Activated CD8-positive, alpha-beta memory T cell treated with anti-CD3 and anti-CD28 coated beads, Interleukin-2, amount 10 ng/mL, durations not matched to agents 7 days and 5 days (primary cell): ENCODE measurements around the gene XPNPEP3. TPM values are rescaled to one million over a fixed set of nuclear protein-coding genes. Genes with fewer than 3 reads are reported as not detected.
A peak's percentile ranks its signal among the peaks of the same experiment; 100 is the strongest.
"Not testable (repeated sequence)": the region's sequence is repeated elsewhere in the genome, so short reads cannot be mapped to it uniquely, and the experiment has no call there.

ENCODE experiments used
- ATAC-seq: fragments of 150-1000 bp; cut with Tn5 transposase; one replicate; pipeline ENCODE4 v1.10.0; 2021; ENCODE audit warnings: moderate library complexity
- CTCF ChIA-PET: fragments of 350-600 bp; sonication (Branson Sonifier 250); formaldehyde crosslinking; loops from one replicate; lab custom pipeline; 2021; ENCODE audit warnings: antibody characterized with exemption; lab: Charles Lee
- DNase-seq: peaks from one replicate; pipeline ENCODE4 v3.0.0-alpha.2; 2020
- H3K27ac Mint-ChIP-seq: one replicate; pipeline ENCODE4 v1.8.0; 2021; ENCODE audit warnings: mild to moderate bottlenecking, mixed read lengths
- H3K27me3 Mint-ChIP-seq: one replicate; pipeline ENCODE4 v1.8.0; 2021; ENCODE audit warnings: mixed read lengths
- H3K36me3 Mint-ChIP-seq: one replicate; pipeline ENCODE4 v1.8.0; 2021; ENCODE audit warnings: mild to moderate bottlenecking, mixed read lengths
- H3K4me1 Mint-ChIP-seq: one replicate; pipeline ENCODE4 v1.8.0; 2021; ENCODE audit warnings: mixed read lengths
- H3K4me3 Mint-ChIP-seq: one replicate; pipeline ENCODE4 v1.8.0; 2021; ENCODE audit warnings: mild to moderate bottlenecking, moderate library complexity, mixed read lengths
- H3K9me3 Mint-ChIP-seq: one replicate; pipeline ENCODE4 v1.8.0; 2022; ENCODE audit warnings: low read depth, mixed read lengths
- total RNA-seq, 2 experiments: library from RNA; stranded (reverse); gene quantifications; one replicate each; pipeline ENCODE4 v1.2.3, GENCODE V29; 2021

Gene XPNPEP3
- total RNA-seq, 2 experiments from 2014 or later, result 11.2 to 12.5 TPM

DNA sequence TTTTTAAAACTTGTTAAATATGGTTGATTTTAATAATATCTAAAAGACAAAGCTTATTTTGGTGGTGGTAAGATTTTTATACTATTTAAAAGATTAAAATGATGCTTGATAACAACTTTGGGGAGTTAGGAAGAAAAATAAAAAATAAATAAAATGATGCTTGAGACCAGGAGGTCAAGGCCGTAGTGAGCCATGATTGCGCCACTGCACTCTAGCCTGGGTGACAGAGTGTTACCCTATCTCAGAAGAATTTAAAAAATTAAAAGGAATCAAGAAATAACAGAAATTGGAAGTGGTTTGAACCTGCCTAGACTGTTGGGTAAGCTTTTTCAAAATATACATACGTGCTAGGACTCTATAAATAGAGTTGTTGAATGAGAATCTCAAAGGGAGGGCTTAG lies 17.1 kb downstream of the XPNPEP3 start:
- ATAC-seq, result no peak
- no peaks in the 10 kb centered on the region for H3K4me1 Mint-ChIP-seq
- DNase-seq, result no peak
- no peaks in the 10 kb centered on the region for H3K27me3 Mint-ChIP-seq
- no peak overlapping the region for H3K4me3 Mint-ChIP-seq
- H3K27ac Mint-ChIP-seq, result no peak overlapping the region
- CTCF ChIA-PET, result interaction anchor here (1.1 kb wide), 1 partner anchor 13 kb away, joined by 4 read pairs; the partner anchor contains the start of gene DNAJB7
- H3K9me3 Mint-ChIP-seq, result no peaks in the 10 kb centered on the region
- peaks cover 2% of the 10 kb centered on the region for H3K36me3 Mint-ChIP-seq

DNA sequence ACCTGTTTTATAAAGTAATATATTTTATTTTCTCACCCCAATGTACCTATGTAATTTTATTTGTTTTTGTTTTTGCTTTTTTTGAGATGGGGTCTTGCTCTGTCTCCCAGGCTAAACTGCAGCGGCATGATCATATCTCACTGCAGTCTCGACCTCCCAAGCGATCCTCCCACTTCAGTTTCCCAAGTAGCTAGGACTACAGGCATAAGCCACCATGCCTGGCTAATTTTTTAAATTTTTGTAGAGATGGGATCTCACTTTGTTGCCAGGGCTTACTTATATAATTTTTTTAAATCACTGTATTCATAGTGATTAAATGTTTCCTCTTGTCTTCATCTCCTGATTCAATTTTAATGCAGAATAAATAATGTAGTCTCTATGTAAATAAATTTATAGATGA lies 18.2 kb downstream of the XPNPEP3 start:
- Mint-ChIP-seq H3K36me3 (peaks cover 2% of the 10 kb centered on the region), H3K27ac (no peak overlapping the region), H3K4me1 (no peaks in the 10 kb centered on the region), H3K27me3 (no peaks in the 10 kb centered on the region), H3K9me3 (no peaks in the 10 kb centered on the region), H3K4me3 (no peak overlapping the region)
- CTCF ChIA-PET, result interaction anchor here (1.5 kb wide), 1 partner anchor 192 kb away, joined by 4 read pairs; no protein-coding TSS in a partner anchor
- ATAC-seq (no peak), DNase-seq (no peak)

- H3K27ac Mint-ChIP-seq, result no peak overlapping the region
- H3K36me3 Mint-ChIP-seq, result peaks cover 3% of the 10 kb centered on the region
- no peaks in the 10 kb centered on the region for H3K9me3 Mint-ChIP-seq
Measured at GRCh38 chr22:40876907-40877306, 20.0 kb downstream of the XPNPEP3 start.

DNA sequence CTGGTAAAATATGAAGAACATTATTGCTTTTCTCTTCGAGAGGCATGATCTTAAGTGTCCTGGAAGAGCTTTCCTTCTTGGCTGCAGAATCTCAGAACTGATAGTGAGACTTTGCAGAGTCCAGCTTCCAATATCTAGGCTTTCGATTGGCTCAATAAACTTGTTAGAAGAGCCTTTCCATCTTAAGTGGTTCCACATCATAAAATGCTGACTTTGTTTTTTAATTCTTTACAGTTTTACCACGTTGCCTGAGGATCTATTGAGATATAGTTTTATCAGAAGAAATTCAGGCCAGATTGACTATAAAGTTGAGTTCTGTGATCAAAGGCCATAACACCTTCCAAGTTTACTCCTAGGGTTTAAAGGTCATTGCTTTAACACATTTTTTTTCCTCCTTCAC lies 20.5 kb downstream of the XPNPEP3 start:
- ATAC-seq, result no peak

More at GRCh38 chr22:40876907-40877306, 20.0 kb downstream of the XPNPEP3 start:
- DNase-seq (no peak), ATAC-seq (no peak)
- CTCF ChIA-PET, result interaction anchor here (1.0 to 1.1 kb wide), 2 partner anchors 10 to 22 kb away, joined by 3 read pairs; no protein-coding TSS in a partner anchor
- H3K27me3 Mint-ChIP-seq, result no peaks in the 10 kb centered on the region
- no peaks in the 10 kb centered on the region for H3K4me1 Mint-ChIP-seq
- no peak overlapping the region for H3K4me3 Mint-ChIP-seq

GRCh38 chr22:40878922-40879321 lies 22.0 kb downstream of the XPNPEP3 start:
- H3K36me3 Mint-ChIP-seq, result peaks cover 4% of the 10 kb centered on the region
- no peaks in the 10 kb centered on the region for H3K4me1 Mint-ChIP-seq
- H3K27me3 Mint-ChIP-seq, result no peaks in the 10 kb centered on the region
- H3K27ac Mint-ChIP-seq, result no peak overlapping the region
- no peak overlapping the region for H3K4me3 Mint-ChIP-seq
- no peaks in the 10 kb centered on the region for H3K9me3 Mint-ChIP-seq
- CTCF ChIA-PET, result interaction anchor here (1.6 kb wide), 1 partner anchor 29 kb away, joined by 4 read pairs; no protein-coding TSS in a partner anchor
- DNase-seq (no peak), ATAC-seq (no peak)

More for the DNA sequence above, 20.5 kb downstream of the XPNPEP3 start:
- no peak overlapping the region for H3K4me3 Mint-ChIP-seq
- no peak for DNase-seq
- H3K27ac Mint-ChIP-seq, result no peak overlapping the region
- no peaks in the 10 kb centered on the region for H3K27me3 Mint-ChIP-seq
- H3K9me3 Mint-ChIP-seq, result no peaks in the 10 kb centered on the region
- H3K4me1 Mint-ChIP-seq, result no peaks in the 10 kb centered on the region
- CTCF ChIA-PET, result no interaction called here
- peaks cover 4% of the 10 kb centered on the region for H3K36me3 Mint-ChIP-seq

DNA sequence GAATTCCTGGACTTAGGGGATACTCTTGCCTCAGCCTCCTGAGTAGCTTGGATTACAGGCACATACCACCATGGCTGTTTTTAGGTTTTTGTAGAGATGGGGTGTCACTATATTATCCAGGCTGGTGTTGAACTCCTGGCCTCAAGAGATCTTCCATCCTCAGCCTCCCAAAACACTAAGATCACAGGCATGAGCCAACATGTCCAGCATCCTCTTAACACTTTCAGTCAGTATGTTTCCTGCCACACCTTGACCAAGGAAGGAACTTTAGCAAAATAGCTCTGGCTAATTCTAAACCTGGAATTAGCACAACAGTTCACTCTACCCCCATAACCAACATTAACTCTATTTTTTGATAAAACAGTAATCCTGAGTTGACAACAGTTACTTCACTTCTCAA lies 32.2 kb downstream of the XPNPEP3 start:
- Mint-ChIP-seq H3K27me3 (no peaks in the 10 kb centered on the region), H3K36me3 (peaks cover 11% of the 10 kb centered on the region)
- ATAC-seq, result no peak

GRCh38 chr22:40890881-40891280 lies 33.9 kb downstream of the XPNPEP3 start:
- no peak overlapping the region for H3K4me3 Mint-ChIP-seq
- no peaks in the 10 kb centered on the region for H3K9me3 Mint-ChIP-seq
- peaks cover 11% of the 10 kb centered on the region for H3K36me3 Mint-ChIP-seq
- peaks cover 6% of the 10 kb centered on the region for H3K4me1 Mint-ChIP-seq
- no peak overlapping the region for H3K27ac Mint-ChIP-seq
- ATAC-seq, result no peak
- no peak for DNase-seq
- CTCF ChIA-PET, result interaction anchor here (1.2 to 2.0 kb wide), 2 partner anchors 32 to 206 kb away, joined by 4 read pairs; no protein-coding TSS in a partner anchor
- H3K27me3 Mint-ChIP-seq, result no peaks in the 10 kb centered on the region

More for the DNA sequence above, 32.2 kb downstream of the XPNPEP3 start:
- CTCF ChIA-PET, result interaction anchor here (1.8 to 4.1 kb wide), 3 partner anchors 10 to 206 kb away, joined by 4 to 19 read pairs (median 4); no protein-coding TSS in a partner anchor
- H3K27ac Mint-ChIP-seq, result peak overlapping the region; percentile 41
- peaks cover 6% of the 10 kb centered on the region for H3K4me1 Mint-ChIP-seq
- H3K9me3 Mint-ChIP-seq, result no peaks in the 10 kb centered on the region
- H3K4me3 Mint-ChIP-seq, result no peak overlapping the region
- no peak for DNase-seq

DNA sequence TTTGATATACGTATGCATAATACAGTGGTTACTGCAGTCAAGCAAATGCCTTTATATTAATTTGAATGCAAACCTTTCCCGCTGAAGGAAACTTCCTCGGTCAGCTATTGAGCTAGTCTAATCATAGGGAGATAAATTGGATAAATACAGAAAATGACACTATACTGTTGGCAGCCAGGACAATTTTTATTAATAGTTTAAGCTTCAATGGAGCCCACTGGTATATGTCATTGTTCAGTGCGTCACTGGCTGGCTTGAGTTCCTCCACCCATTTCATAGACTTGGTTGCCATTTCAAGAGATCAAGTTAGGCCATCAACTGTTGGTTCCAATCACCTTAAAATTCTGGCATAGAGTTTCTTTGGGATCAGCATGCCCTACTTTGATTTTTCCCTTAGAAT lies 37.5 kb downstream of the XPNPEP3 start:
- H3K27ac Mint-ChIP-seq, result no peak overlapping the region
- no peaks in the 10 kb centered on the region for H3K9me3 Mint-ChIP-seq
- H3K27me3 Mint-ChIP-seq, result no peaks in the 10 kb centered on the region
- CTCF ChIA-PET, result no interaction called here
- peaks cover 9% of the 10 kb centered on the region for H3K4me1 Mint-ChIP-seq
- DNase-seq (no peak), ATAC-seq (no peak)
- no peaks in the 10 kb centered on the region for H3K36me3 Mint-ChIP-seq
- no peak overlapping the region for H3K4me3 Mint-ChIP-seq

DNA sequence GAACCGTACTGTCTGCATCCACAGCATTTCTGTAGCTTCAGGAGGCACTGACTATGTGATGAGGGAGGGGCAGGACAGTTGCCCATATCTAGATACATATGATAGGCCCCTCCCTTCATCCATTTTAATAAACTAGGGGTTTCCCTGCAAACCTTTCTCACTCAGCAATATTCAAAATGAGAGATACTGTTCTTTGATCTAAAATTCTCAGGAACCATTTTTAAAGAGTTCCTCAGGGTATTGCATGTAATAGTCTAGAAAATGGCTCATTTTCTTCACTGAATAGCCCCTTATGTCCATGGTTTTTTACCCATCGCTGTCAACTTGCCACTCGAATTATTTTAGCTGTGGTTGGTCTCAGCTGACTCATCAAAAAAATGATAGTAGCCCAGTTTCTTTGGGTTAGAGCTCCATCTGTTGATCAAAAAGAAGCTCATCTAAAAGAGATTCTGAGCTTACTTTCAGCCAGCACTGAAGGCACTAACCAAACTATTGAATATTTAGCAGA lies 42.0 kb downstream of the XPNPEP3 start:
- Mint-ChIP-seq H3K27ac (peak overlapping the region; percentile 71), H3K4me1 (peaks cover 16% of the 10 kb centered on the region), H3K9me3 (no peaks in the 10 kb centered on the region), H3K36me3 (no peaks in the 10 kb centered on the region), H3K4me3 (peak overlapping the region; percentile 33), H3K27me3 (no peaks in the 10 kb centered on the region)
- DNase-seq (no peak), ATAC-seq (peak; percentile 80)
- CTCF ChIA-PET, result interaction anchor here (0.6 to 3.9 kb wide), 44 partner anchors 10 to 719 kb away, joined by 3 to 56 read pairs (median 4); partner anchors contain the start of genes DNAJB7, SLC25A17, ST13 and XPNPEP3

- H3K27ac Mint-ChIP-seq, result no peak overlapping the region
- CTCF ChIA-PET, result interaction anchor here (1.3 kb wide), 1 partner anchor 221 kb away, joined by 3 read pairs; no protein-coding TSS in a partner anchor
Measured at GRCh38 chr22:40904101-40904500, 47.2 kb downstream of the XPNPEP3 start.

GRCh38 chr22:40908895-40909294 lies 51.9 kb downstream of the XPNPEP3 start:
- no peaks in the 10 kb centered on the region for H3K4me1 Mint-ChIP-seq
- CTCF ChIA-PET, result interaction anchor here (1.8 to 2.3 kb wide), 3 partner anchors 9 to 329 kb away, joined by 4 to 12 read pairs (median 11); no protein-coding TSS in a partner anchor
- no peaks in the 10 kb centered on the region for H3K9me3 Mint-ChIP-seq
- no peak for ATAC-seq
- DNase-seq, result no peak
- H3K4me3 Mint-ChIP-seq, result no peak overlapping the region
- H3K27me3 Mint-ChIP-seq, result no peaks in the 10 kb centered on the region
- H3K36me3 Mint-ChIP-seq, result peaks cover 1% of the 10 kb centered on the region
- no peak overlapping the region for H3K27ac Mint-ChIP-seq

More at GRCh38 chr22:40904101-40904500, 47.2 kb downstream of the XPNPEP3 start:
- H3K36me3 Mint-ChIP-seq, result no peaks in the 10 kb centered on the region
- no peaks in the 10 kb centered on the region for H3K9me3 Mint-ChIP-seq
- ATAC-seq (no peak), DNase-seq (no peak)
- peaks cover 10% of the 10 kb centered on the region for H3K4me1 Mint-ChIP-seq
- no peak overlapping the region for H3K4me3 Mint-ChIP-seq
- H3K27me3 Mint-ChIP-seq, result no peaks in the 10 kb centered on the region

DNA sequence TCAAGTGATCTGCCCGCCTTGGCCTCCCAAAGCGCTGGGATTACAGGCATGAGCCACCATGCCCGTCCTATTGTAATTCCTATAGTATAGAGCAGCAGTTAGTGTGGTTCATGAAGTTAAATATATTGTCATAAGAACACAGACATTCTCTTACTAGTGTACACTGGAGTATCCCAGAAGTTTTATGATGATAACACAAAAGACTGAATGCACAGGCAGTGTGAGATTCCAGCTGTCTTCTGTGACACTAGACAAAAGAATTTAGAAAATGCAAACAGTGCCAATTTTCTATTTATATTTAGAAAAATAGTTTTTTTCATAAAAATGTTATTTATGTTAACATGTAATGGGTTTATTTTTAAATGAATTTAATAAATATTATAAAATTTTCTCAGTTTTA lies 54.8 kb downstream of the XPNPEP3 start:
- no peaks in the 10 kb centered on the region for H3K9me3 Mint-ChIP-seq
- CTCF ChIA-PET, result interaction anchor here (1.0 to 1.8 kb wide), 2 partner anchors 10 to 11 kb away, joined by 3 to 10 read pairs; no protein-coding TSS in a partner anchor
- H3K4me3 Mint-ChIP-seq, result no peak overlapping the region
- no peaks in the 10 kb centered on the region for H3K27me3 Mint-ChIP-seq
- H3K27ac Mint-ChIP-seq, result no peak overlapping the region
- H3K4me1 Mint-ChIP-seq, result no peaks in the 10 kb centered on the region
- peaks cover 4% of the 10 kb centered on the region for H3K36me3 Mint-ChIP-seq
- no peak for ATAC-seq
- DNase-seq, result no peak

DNA sequence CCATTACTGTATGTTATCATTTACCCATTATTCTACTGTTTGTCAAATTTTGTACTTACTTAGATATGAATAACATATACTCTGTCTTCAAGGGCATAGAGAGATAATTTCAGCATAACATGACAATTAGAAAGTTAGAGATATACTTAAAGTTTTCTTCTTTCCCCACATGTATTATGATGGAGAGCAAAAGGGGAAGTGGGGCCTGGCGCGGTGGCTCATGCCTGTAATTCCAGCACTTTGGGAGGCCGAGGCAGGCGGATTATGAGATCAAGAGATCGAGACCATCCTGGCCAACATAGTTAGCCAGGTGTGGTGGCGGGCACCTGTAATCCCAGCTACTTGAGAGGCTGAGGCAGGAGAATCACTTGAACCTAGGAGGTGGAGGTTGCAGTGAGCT lies 56.0 kb downstream of the XPNPEP3 start:
- not testable (repeated sequence) for H3K4me3 Mint-ChIP-seq, H3K27ac Mint-ChIP-seq, H3K36me3 Mint-ChIP-seq, H3K9me3 Mint-ChIP-seq, H3K27me3 Mint-ChIP-seq, DNase-seq, ATAC-seq, H3K4me1 Mint-ChIP-seq
- CTCF ChIA-PET, result interaction anchor here (1.1 to 1.8 kb wide), 3 partner anchors 10 to 476 kb away, joined by 3 to 10 read pairs (median 4); no protein-coding TSS in a partner anchor

GRCh38 chr22:40919446-40919845 lies 62.5 kb downstream of the XPNPEP3 start:
- CTCF ChIA-PET, result interaction anchor here (1.0 to 4.7 kb wide), 3 partner anchors 20 to 318 kb away, joined by 3 to 137 read pairs (median 7); partner anchors contain the start of gene CHADL
- DNase-seq (no peak), ATAC-seq (no peak)
- Mint-ChIP-seq H3K27ac (no peak overlapping the region), H3K36me3 (peaks cover 9% of the 10 kb centered on the region), H3K4me1 (peaks cover 4% of the 10 kb centered on the region), H3K27me3 (no peaks in the 10 kb centered on the region), H3K9me3 (no peaks in the 10 kb centered on the region), H3K4me3 (no peak overlapping the region)
